A673 (cell line): Measurements from ENCODE around the gene CHMP1B. TPM values are rescaled to one million over a fixed set of nuclear protein-coding genes. Genes with fewer than 3 reads are reported as not detected.

Source experiments
- BruUV-seq: library from RNA; stranded (reverse); fragments of 400-500 nt; replicated peaks from 2 replicates; lab custom pipeline; 2021; lab: Mats Ljungman, UMichigan
- CTCF ChIA-PET: fragments of 300-600 bp; sonication (Branson Sonifier 250); formaldehyde crosslinking; loops from one replicate; lab custom pipeline; 2022; ENCODE audit warnings: antibody characterized with exemption; lab: Charles Lee
- POLR2A ChIA-PET: fragments of 300-600 bp; sonication (Branson Sonifier 250); formaldehyde crosslinking; loops from one replicate; lab custom pipeline; 2022; ENCODE audit warnings: antibody characterized with exemption; ENCODE audit not compliant: low non-redundant PET; lab: Charles Lee
- DNase-seq: peaks from one replicate; pipeline ENCODE4 v3.0.0-alpha.2; 2015; ENCODE audit warnings: low spot score
- H3K27ac ChIP-seq: fragments of 200-600 bp; sonication (generic); 2 replicates; pipeline ENCODE4 v1.5.1; 2016; ENCODE audit warnings: mixed run types, low read depth, mild to moderate bottlenecking, mixed read lengths, antibody characterized with exemption, low read length; ENCODE audit not compliant: poor library complexity, severe bottlenecking
- H3K27me3 ChIP-seq: fragments of 200-600 bp; sonication (generic); replicated peaks from 2 replicates; pipeline ENCODE4 v1.6.1; 2017; ENCODE audit warnings: mixed run types, low read depth, mild to moderate bottlenecking, mixed read lengths, antibody characterized with exemption, low read length; ENCODE audit not compliant: insufficient read depth, poor library complexity
- H3K36me3 ChIP-seq: fragments of 200-600 bp; sonication (generic); 2 replicates; pipeline ENCODE4 v1.6.1; 2016; ENCODE audit warnings: mixed run types, mild to moderate bottlenecking, mixed read lengths, antibody characterized with exemption, low read length; ENCODE audit not compliant: insufficient read depth, poor library complexity, severe bottlenecking
- H3K4me1 ChIP-seq: fragments of 200-600 bp; sonication (generic); 2 replicates; pipeline ENCODE4 v1.6.1; 2017; ENCODE audit warnings: mixed run types, mild to moderate bottlenecking, mixed read lengths, antibody characterized with exemption, low read length; ENCODE audit not compliant: insufficient read depth, poor library complexity, severe bottlenecking
- H3K4me3 ChIP-seq: fragments of 200-600 bp; sonication (generic); 2 replicates; pipeline ENCODE4 v1.5.1; 2016; ENCODE audit warnings: low read depth, mixed run types, mild to moderate bottlenecking, mixed read lengths, low read length; ENCODE audit not compliant: poor library complexity, severe bottlenecking
- H3K9me3 ChIP-seq: fragments of 200-600 bp; sonication (generic); 2 replicates; pipeline ENCODE4 v1.6.1; 2016; ENCODE audit warnings: mixed run types, low read depth, mild to moderate bottlenecking, mixed read lengths, antibody characterized with exemption, low read length; ENCODE audit not compliant: poor library complexity, severe bottlenecking
- EZH2 ChIP-seq: fragments of 200-600 bp; sonication (generic); IDR thresholded peaks from 2 replicates; pipeline ENCODE4 v1.6.1; 2017; ENCODE audit warnings: borderline replicate concordance, low read depth, mild to moderate bottlenecking, mixed read lengths, antibody characterized with exemption, low read length; ENCODE audit not compliant: poor library complexity, severe bottlenecking
- intact Hi-C: fragments of 100-400 bp; cut with micrococcal nuclease; formaldehyde crosslinking; loops from one replicate; pipeline ENCODE4 v1.10.0; 2022; ENCODE audit not compliant: unreplicated experiment
- total RNA-seq: library from RNA; stranded (reverse); gene quantifications from 2 replicates; pipeline ENCODE4 v1.2.3, GENCODE V29; 2021
- TF ChIP-seq, protein P1 (sequence below): fragments of 300-800, 200-600 bp; sonication (generic); conservative IDR thresholded peaks from 2 replicates; pipeline ENCODE4 v1.5.1; 2017; ENCODE audit warnings: low read depth, mild to moderate bottlenecking, antibody characterized with exemption, low read length, moderate library complexity, mixed read lengths

The CHMP1B gene
- total RNA-seq, 1 experiment from 2014 or later: 17.1 TPM

DNA sequence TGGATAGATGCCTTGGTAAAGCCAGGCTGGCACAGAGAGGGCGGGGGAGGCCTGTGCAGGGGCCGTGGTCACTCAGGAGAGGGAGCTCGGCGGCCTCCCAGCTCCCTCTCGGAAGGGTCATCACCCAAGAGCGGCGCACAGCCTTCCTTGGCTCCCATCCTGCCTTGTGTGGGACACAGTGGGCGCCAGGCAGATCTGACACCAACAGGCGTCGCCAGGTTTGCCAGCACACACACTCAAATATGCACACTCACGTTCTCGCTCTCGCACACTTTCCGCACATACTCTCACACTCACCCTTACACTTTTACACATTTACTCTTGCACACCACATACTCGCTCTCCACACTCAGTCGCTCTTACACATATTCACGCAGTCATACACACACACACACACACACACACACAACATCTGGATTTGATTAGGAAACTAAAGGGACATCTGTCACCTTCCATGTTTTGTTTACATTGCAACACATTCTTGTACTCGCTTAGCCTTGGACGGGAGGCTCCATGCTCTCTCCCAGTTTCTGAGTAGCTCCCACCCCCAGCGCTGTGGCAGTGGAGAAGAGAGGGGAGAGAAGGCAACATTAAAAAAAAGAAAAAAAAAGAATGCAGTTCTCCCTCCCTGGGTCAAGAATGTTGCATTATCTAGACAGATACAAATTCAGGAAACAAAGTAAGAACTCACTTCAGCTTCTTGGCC lies 10.5 kb downstream of the CHMP1B start:
- H3K27ac ChIP-seq: no peak overlapping the region
- ChIA-PET CTCF (no interaction called here), POLR2A (no interaction called here)
- no peaks in the 10 kb centered on the region for H3K36me3 ChIP-seq
- TF ChIP-seq, protein P1, sequence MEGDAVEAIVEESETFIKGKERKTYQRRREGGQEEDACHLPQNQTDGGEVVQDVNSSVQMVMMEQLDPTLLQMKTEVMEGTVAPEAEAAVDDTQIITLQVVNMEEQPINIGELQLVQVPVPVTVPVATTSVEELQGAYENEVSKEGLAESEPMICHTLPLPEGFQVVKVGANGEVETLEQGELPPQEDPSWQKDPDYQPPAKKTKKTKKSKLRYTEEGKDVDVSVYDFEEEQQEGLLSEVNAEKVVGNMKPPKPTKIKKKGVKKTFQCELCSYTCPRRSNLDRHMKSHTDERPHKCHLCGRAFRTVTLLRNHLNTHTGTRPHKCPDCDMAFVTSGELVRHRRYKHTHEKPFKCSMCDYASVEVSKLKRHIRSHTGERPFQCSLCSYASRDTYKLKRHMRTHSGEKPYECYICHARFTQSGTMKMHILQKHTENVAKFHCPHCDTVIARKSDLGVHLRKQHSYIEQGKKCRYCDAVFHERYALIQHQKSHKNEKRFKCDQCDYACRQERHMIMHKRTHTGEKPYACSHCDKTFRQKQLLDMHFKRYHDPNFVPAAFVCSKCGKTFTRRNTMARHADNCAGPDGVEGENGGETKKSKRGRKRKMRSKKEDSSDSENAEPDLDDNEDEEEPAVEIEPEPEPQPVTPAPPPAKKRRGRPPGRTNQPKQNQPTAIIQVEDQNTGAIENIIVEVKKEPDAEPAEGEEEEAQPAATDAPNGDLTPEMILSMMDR: no peak
- no peak for TF ChIP-seq EZH2
- H3K4me3 ChIP-seq: no peak overlapping the region
- BruUV-seq: no TSS peak
- peaks cover 7% of the 10 kb centered on the region for H3K4me1 ChIP-seq
- no peak for DNase-seq
- intact Hi-C loops: no loop called here
- H3K9me3 ChIP-seq: no peaks in the 10 kb centered on the region
- no peaks in the 10 kb centered on the region for H3K27me3 ChIP-seq

DNA sequence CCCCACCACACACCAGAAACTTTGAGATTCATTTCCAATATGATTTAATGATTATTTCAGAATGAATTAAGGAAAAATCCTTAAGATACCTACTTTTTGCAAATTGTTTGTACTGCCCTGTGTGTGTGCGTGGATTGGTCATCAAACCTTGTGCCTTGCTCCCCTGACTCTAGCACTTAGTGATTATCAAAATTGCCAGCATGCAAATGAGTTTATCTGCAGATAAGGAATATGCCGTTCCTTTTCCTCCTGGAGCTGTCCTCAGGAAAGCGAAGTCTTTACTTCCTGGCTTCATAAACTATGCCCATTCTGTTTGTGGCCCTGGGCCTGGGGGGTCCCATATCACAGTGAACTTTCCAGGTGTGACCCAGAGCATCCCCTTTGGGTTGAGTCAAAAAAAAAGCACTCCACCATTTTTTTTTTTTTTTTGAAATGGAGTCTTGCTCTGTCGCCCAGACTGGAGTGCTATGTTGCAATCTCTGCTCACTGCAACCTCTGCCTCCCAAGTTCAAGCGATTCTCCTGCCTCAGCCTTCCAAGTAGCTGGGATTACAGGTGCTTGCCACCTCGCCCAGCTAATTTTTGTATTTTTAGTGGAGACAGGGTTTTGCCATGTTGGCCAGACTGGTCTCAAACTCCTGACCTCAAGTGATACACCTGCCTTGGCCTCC lies 11.4 kb downstream of the CHMP1B start:
- ChIA-PET POLR2A (no interaction called here), CTCF (no interaction called here)
- H3K4me1 ChIP-seq: no peaks in the 10 kb centered on the region
- H3K9me3 ChIP-seq: no peaks in the 10 kb centered on the region
- H3K36me3 ChIP-seq: no peaks in the 10 kb centered on the region
- DNase-seq: no peak
- no peak overlapping the region for H3K27ac ChIP-seq
- intact Hi-C loops: no loop called here
- no peak for TF ChIP-seq EZH2
- TF ChIP-seq, protein P1: no peak
- H3K27me3 ChIP-seq: no peaks in the 10 kb centered on the region
- no TSS peak for BruUV-seq
- no peak overlapping the region for H3K4me3 ChIP-seq

GRCh38 chr18:11864471-11864870 lies 13.3 kb downstream of the CHMP1B start:
- TF ChIP-seq, protein P1: no peak
- TF ChIP-seq EZH2: no peak
- CTCF ChIA-PET: no interaction called here

More at GRCh38 chr18:11864471-11864870, 13.3 kb downstream of the CHMP1B start:
- Histone ChIP-seq H3K36me3 (no peaks in the 10 kb centered on the region), H3K4me1 (no peaks in the 10 kb centered on the region), H3K4me3 (no peak overlapping the region), H3K27ac (no peak overlapping the region), H3K9me3 (no peaks in the 10 kb centered on the region), H3K27me3 (no peaks in the 10 kb centered on the region)
- BruUV-seq: no TSS peak
- intact Hi-C loops: no loop called here
- DNase-seq: no peak
- POLR2A ChIA-PET: no interaction called here
